ENCODE data around the gene IQGAP2. TPM values are rescaled to one million over a fixed set of nuclear protein-coding genes. Genes with fewer than 3 reads are reported as not detected.

IQGAP2 gene
- total and polyA plus RNA-seq, 9 of the 15 experiments (the other 6 are each of a cell fraction or from before 2014, with no cell fraction given): 8.7 to 23.2 (median 17.4) TPM

DNA sequence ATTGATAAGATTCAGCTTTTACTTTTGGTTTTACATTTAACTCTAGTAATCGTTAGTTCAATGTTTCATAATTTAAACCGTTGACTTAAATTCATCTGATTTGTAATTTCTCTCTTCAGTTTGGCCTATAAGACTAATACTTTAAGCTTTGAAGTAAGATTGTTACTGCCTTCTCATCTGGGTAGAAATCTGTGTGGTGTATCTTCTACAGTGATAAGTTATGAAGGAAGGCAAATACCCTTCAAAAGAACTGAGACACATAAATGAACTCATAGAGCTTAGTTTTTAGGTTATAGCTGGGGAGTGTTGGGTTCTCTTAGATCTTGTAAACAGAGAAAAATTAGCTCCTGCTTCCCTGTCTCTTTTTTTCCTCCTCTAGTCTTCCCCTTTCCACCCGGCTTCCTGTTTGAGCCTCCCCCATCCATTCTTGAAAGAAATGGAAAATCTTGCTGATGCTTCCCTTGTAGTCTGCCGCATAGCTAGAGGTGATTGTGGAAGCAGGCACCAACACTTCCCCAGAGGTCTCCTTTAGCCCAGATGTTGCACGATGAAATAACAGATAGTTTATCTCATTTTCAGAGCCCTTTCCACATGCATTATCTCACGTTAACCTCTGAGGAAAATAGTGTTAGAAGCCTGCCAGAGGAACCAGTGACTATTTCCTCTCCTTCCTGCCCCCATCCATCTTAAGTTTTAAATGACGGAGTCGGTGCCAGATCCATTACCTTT is 222.2 kb downstream of the IQGAP2 start (continued):
- TF ChIP-seq MCM5 (IDR thresholded peaks at IDR 0.05; ENCODE audit: low read depth) (no peak), ZNF707 (CRISPR knock-in tag; conservative IDR thresholded peaks at IDR 0.05) (no peak), SMARCA4 (IDR thresholded peaks at IDR 0.05) (0 out of 2 replicates have a peak, but pooled peaks have one; percentile 38), TARDBP (IDR thresholded peaks at IDR 0.05) (no peak), MTF1 (CRISPR knock-in tag; IDR thresholded peaks at IDR 0.05; ENCODE audit: borderline replicate concordance) (no peak), SIN3B (IDR thresholded peaks at IDR 0.05; ENCODE audit: low read depth) (no peak), CTBP1 (IDR thresholded peaks at IDR 0.05; ENCODE audit: borderline replicate concordance) (peak; percentile 41; the same call in 1 of the 2 replicates), RBM25 (IDR thresholded peaks at IDR 0.05; ENCODE audit: low read depth, low read length, severe bottlenecking) (no peak), TAL1 (IDR thresholded peaks at IDR 0.05) (peak; percentile 68), IRF2 (CRISPR knock-in tag; IDR thresholded peaks at IDR 0.05) (no peak), ATF1 (CRISPR knock-in tag; IDR thresholded peaks at IDR 0.05) (no peak), ATF1 (tag; IDR thresholded peaks at IDR 0.05) (no peak), POLR2AphosphoS5 (IDR thresholded peaks at IDR 0.05; ENCODE audit: control insufficient read depth, insufficient read depth, low read depth, low read length) (peak; percentile 49; the same call in 1 of the 2 replicates), ZNF146 (CRISPR knock-in tag; IDR thresholded peaks at IDR 0.05; ENCODE audit: unreplicated experiment) (no peak), HNRNPLL (IDR thresholded peaks at IDR 0.05; ENCODE audit: low read depth, low read length, poor library complexity, severe bottlenecking) (no peak), TEAD4 (IDR thresholded peaks at IDR 0.05; ENCODE audit: low read length) (peak; percentile 81), TEAD4 (CRISPR knock-in tag; IDR thresholded peaks at IDR 0.05; ENCODE audit: borderline replicate concordance) (no peak), CEBPB (tag; IDR thresholded peaks at IDR 0.05) (no peak), PCBP1 (IDR thresholded peaks at IDR 0.05; ENCODE audit: low read depth, low read length, poor library complexity, severe bottlenecking) (no peak), STAT5B (CRISPR knock-in tag; IDR thresholded peaks at IDR 0.05) (no peak), POLR2AphosphoS2 (IDR thresholded peaks at IDR 0.05; ENCODE audit: low read length) (no peak)
- TF ChIP-seq, protein P1, sequence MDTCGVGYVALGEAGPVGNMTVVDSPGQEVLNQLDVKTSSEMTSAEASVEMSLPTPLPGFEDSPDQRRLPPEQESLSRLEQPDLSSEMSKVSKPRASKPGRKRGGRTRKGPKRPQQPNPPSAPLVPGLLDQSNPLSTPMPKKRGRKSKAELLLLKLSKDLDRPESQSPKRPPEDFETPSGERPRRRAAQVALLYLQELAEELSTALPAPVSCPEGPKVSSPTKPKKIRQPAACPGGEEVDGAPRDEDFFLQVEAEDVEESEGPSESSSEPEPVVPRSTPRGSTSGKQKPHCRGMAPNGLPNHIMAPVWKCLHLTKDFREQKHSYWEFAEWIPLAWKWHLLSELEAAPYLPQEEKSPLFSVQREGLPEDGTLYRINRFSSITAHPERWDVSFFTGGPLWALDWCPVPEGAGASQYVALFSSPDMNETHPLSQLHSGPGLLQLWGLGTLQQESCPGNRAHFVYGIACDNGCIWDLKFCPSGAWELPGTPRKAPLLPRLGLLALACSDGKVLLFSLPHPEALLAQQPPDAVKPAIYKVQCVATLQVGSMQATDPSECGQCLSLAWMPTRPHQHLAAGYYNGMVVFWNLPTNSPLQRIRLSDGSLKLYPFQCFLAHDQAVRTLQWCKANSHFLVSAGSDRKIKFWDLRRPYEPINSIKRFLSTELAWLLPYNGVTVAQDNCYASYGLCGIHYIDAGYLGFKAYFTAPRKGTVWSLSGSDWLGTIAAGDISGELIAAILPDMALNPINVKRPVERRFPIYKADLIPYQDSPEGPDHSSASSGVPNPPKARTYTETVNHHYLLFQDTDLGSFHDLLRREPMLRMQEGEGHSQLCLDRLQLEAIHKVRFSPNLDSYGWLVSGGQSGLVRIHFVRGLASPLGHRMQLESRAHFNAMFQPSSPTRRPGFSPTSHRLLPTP (IDR thresholded peaks at IDR 0.05; ENCODE audit: borderline replicate concordance, extremely low read depth, insufficient read length): no peak
- TF ChIP-seq, protein P2, sequence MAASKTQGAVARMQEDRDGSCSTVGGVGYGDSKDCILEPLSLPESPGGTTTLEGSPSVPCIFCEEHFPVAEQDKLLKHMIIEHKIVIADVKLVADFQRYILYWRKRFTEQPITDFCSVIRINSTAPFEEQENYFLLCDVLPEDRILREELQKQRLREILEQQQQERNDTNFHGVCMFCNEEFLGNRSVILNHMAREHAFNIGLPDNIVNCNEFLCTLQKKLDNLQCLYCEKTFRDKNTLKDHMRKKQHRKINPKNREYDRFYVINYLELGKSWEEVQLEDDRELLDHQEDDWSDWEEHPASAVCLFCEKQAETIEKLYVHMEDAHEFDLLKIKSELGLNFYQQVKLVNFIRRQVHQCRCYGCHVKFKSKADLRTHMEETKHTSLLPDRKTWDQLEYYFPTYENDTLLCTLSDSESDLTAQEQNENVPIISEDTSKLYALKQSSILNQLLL (CRISPR knock-in tag; IDR thresholded peaks at IDR 0.05; ENCODE audit: borderline replicate concordance): no peak
- TF ChIP-seq, protein P3, sequence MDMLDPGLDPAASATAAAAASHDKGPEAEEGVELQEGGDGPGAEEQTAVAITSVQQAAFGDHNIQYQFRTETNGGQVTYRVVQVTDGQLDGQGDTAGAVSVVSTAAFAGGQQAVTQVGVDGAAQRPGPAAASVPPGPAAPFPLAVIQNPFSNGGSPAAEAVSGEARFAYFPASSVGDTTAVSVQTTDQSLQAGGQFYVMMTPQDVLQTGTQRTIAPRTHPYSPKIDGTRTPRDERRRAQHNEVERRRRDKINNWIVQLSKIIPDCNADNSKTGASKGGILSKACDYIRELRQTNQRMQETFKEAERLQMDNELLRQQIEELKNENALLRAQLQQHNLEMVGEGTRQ (CRISPR knock-in tag; IDR thresholded peaks at IDR 0.05): no peak
- TF ChIP-seq, protein P4, sequence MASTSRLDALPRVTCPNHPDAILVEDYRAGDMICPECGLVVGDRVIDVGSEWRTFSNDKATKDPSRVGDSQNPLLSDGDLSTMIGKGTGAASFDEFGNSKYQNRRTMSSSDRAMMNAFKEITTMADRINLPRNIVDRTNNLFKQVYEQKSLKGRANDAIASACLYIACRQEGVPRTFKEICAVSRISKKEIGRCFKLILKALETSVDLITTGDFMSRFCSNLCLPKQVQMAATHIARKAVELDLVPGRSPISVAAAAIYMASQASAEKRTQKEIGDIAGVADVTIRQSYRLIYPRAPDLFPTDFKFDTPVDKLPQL (IDR thresholded peaks at IDR 0.05; ENCODE audit: extremely low read depth, insufficient read length): no peak
